Right renal pelvis (tissue), 4 donors: ENCODE results near the gene ELK4. TPM values are rescaled to one million over a fixed set of nuclear protein-coding genes. Genes with fewer than 3 reads are reported as not detected.

Experiments used
- DNase-seq, 4 donors: peaks; one replicate each; pipeline ENCODE4 v3.0.0-alpha.2; 2013; ENCODE audit warnings: low read depth in 4 of 4, low spot score in 3 of 4, missing footprints in 1 of 4
- polyA plus RNA-seq, 4 donors: library from polyadenylated mRNA; unstranded; fragments of 120-200 nt; gene quantifications; one replicate each; pipeline ENCODE4 v1.2.1, GENCODE V29; 2013; ENCODE audit not compliant: insufficient read length in 4 of 4

Gene ELK4
- polyA plus RNA-seq, 4 donors = 13.4 to 21.5 (median 18.2) TPM

GRCh38 chr1:205569411-205570172 lies 62.2 kb downstream of the ELK4 start:
- DNase-seq = no peak

- no peak for DNase-seq
These were observed 63.1 kb downstream of the ELK4 start for GRCh38 chr1:205568469-205569361.

GRCh38 chr1:205568135-205568468 lies 63.7 kb downstream of the ELK4 start:
- no peak for DNase-seq

GRCh38 chr1:205567716-205568115 lies 64.1 kb downstream of the ELK4 start:
- no peak for DNase-seq

- no peak for DNase-seq
These were observed 66.0 kb downstream of the ELK4 start for GRCh38 chr1:205565799-205566198.

- no peak for DNase-seq
These were observed 67.8 kb downstream of the ELK4 start for GRCh38 chr1:205563927-205564441.

GRCh38 chr1:205561501-205562203 lies 70.2 kb downstream of the ELK4 start:
- no peak for DNase-seq

Other genes with a start within 250 kb of the ELK4 start
- gene LEMD1, start 210.0 kb downstream of the ELK4 start, polyA plus RNA-seq = 1 to 10 TPM; 2.8 to 3.9 (median 3.4) TPM
- 1 to 10 TPM; 2.9 to 3.0 (median 3.0) TPM for gene BLACAT1, start 176.0 kb downstream of the ELK4 start, polyA plus RNA-seq
- 10 to 100 TPM; 20.1 to 34.5 (median 25.5) TPM for gene CDK18, start 127.3 kb downstream of the ELK4 start, polyA plus RNA-seq
- 10 to 100 TPM in 2 of 4 donors, 1 to 10 TPM in 2; 9.3 to 10.1 (median 9.8) TPM for gene SLC45A3, start 48.5 kb upstream of the ELK4 start, polyA plus RNA-seq
- gene NUCKS1, start 118.2 kb upstream of the ELK4 start, polyA plus RNA-seq = 100 to 1,000 TPM; 327 to 402 (median 367) TPM
- gene RAB29, start 143.5 kb upstream of the ELK4 start, polyA plus RNA-seq = 10 to 100 TPM; 27.1 to 37.2 (median 34.1) TPM
- gene SLC41A1, start 181.2 kb upstream of the ELK4 start, polyA plus RNA-seq = 10 to 100 TPM; 30.4 to 35.9 (median 31.7) TPM
- 1 to 10 TPM in 3 of 4 donors, under 1 TPM in 1; 0.39 to 3.3 (median 1.7) TPM for gene PM20D1, start 218.1 kb upstream of the ELK4 start, polyA plus RNA-seq